ENCODE measurements around the gene ALKBH7. TPM values are rescaled to one million over a fixed set of nuclear protein-coding genes. Genes with fewer than 3 reads are reported as not detected.

ALKBH7 gene
- total RNA-seq, 1 experiment from 2014 or later = 81.1 TPM

- Histone ChIP-seq H2AFZ (ENCODE audit: low read length) (no peak overlapping the region), H3K9ac (ENCODE audit: low read length) (no peak overlapping the region), H3K9me2 (replicated peaks; ENCODE audit: low read length) (no peaks in the 10 kb centered on the region), H3K4me2 (ENCODE audit: low read length) (no peak overlapping the region), H3K4me1 (ENCODE audit: insufficient read depth, low read length) (no peaks in the 10 kb centered on the region), H3K4me3 (ENCODE audit: low read length) (no peak overlapping the region), H3K79me2 (ENCODE audit: low read length) (peaks cover 11% of the 10 kb centered on the region), H3K27me3 (ENCODE audit: low read length) (no peaks in the 10 kb centered on the region), H3F3A (ENCODE audit: low read length, unreplicated experiment) (no peaks in the 10 kb centered on the region), H3K27ac (ENCODE audit: low read length) (no peak overlapping the region), H3K36me3 (ENCODE audit: low read depth, low read length) (peaks cover 64% of the 10 kb centered on the region), H3K9me3 (ENCODE audit: low read length) (no peaks in the 10 kb centered on the region), H4K20me1 (ENCODE audit: low read length) (peaks cover 24% of the 10 kb centered on the region)
- CTCF ChIA-PET = no interaction called here
- ATAC-seq (no peak), DNase-seq (no peak)
- TF ChIP-seq, protein P1, sequence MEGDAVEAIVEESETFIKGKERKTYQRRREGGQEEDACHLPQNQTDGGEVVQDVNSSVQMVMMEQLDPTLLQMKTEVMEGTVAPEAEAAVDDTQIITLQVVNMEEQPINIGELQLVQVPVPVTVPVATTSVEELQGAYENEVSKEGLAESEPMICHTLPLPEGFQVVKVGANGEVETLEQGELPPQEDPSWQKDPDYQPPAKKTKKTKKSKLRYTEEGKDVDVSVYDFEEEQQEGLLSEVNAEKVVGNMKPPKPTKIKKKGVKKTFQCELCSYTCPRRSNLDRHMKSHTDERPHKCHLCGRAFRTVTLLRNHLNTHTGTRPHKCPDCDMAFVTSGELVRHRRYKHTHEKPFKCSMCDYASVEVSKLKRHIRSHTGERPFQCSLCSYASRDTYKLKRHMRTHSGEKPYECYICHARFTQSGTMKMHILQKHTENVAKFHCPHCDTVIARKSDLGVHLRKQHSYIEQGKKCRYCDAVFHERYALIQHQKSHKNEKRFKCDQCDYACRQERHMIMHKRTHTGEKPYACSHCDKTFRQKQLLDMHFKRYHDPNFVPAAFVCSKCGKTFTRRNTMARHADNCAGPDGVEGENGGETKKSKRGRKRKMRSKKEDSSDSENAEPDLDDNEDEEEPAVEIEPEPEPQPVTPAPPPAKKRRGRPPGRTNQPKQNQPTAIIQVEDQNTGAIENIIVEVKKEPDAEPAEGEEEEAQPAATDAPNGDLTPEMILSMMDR (conservative IDR thresholded peaks at IDR 0.05; ENCODE audit: low read depth, low read length) = no peak
- TF ChIP-seq EZH2phosphoT487 (IDR thresholded peaks at IDR 0.05; ENCODE audit: borderline replicate concordance, low read length) (no peak), EZH2 (IDR thresholded peaks at IDR 0.05; ENCODE audit: low read length, unreplicated experiment) (no peak)
- POLR2A ChIA-PET (ENCODE audit: unreplicated experiment) = no interaction called here
- no TSS peak for BruUV-seq (replicated peaks)
- intact Hi-C loops (cut with micrococcal nuclease) = no loop called here
Measured at GRCh38 chr19:6414793-6415590, 42.4 kb downstream of the ALKBH7 start.

DNA sequence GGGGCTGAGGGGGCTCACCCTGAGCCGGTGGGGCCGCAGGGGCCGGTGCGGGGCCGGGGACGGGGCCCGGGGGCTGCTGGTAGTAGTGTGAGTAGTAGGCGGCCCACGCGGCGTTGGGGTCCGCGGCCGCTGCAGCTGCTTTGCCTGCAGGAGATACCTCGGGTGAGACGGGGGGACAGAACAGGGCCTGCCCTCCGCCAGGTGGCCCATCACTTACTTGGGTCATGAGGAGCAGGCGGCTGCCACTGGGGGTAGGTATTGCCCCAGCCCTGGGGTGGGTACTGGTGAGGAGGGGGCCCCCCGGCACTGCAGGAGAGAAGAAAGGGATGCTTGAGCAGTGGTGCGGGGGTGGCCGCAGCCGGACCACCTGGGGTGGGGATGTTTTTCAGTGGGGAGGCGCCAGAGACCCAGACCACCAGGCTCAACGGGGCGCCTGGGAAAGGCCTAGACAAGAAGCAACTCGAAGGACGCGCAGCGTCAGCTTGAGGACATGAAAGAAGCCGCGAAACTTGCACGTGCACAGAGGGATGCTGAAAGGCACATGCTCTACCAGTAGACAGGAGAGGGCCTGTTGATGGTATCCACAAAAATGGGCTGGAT lies 43.1 kb downstream of the ALKBH7 start:
- Histone ChIP-seq H3F3A (ENCODE audit: low read length, unreplicated experiment) (no peaks in the 10 kb centered on the region), H3K4me2 (ENCODE audit: low read length) (no peak overlapping the region), H3K9me3 (ENCODE audit: low read length) (no peaks in the 10 kb centered on the region), H4K20me1 (ENCODE audit: low read length) (peaks cover 31% of the 10 kb centered on the region), H3K4me3 (ENCODE audit: low read length) (no peak overlapping the region), H3K9ac (ENCODE audit: low read length) (no peak overlapping the region), H3K27ac (ENCODE audit: low read length) (no peak overlapping the region), H3K36me3 (ENCODE audit: low read depth, low read length) (peaks cover 71% of the 10 kb centered on the region), H3K79me2 (ENCODE audit: low read length) (peaks cover 18% of the 10 kb centered on the region), H2AFZ (ENCODE audit: low read length) (no peak overlapping the region), H3K4me1 (ENCODE audit: insufficient read depth, low read length) (no peaks in the 10 kb centered on the region), H3K9me2 (replicated peaks; ENCODE audit: low read length) (no peaks in the 10 kb centered on the region), H3K27me3 (ENCODE audit: low read length) (no peaks in the 10 kb centered on the region)
- BruUV-seq (replicated peaks) = no TSS peak
- no peak for ATAC-seq
- TF ChIP-seq EZH2phosphoT487 (IDR thresholded peaks at IDR 0.05; ENCODE audit: borderline replicate concordance, low read length) (no peak), EZH2 (IDR thresholded peaks at IDR 0.05; ENCODE audit: low read length, unreplicated experiment) (no peak)
- TF ChIP-seq, protein P1 (conservative IDR thresholded peaks at IDR 0.05; ENCODE audit: low read depth, low read length) = no peak
- POLR2A ChIA-PET (ENCODE audit: unreplicated experiment) = no interaction called here
- CTCF ChIA-PET = no interaction called here
- intact Hi-C loops (cut with micrococcal nuclease) = no loop called here
- DNase-seq = no peak

All from PC-3 (cell line).